GM20000 (cell line): ENCODE results near the gene MAN1A1.
"Not testable (repeated sequence)": the region's sequence is repeated elsewhere in the genome, so short reads cannot be mapped to it uniquely, and the experiment has no call there.

Experiments
- DNase-seq: peaks from one replicate; pipeline ENCODE4 v3.0.0; 2012; ENCODE audit warnings: low spot score
- TF ChIP-seq, protein P1 (sequence below): IDR thresholded peaks from 2 replicates; pipeline ENCODE4 v1.5.1; 2012; ENCODE audit warnings: mild to moderate bottlenecking, control low read depth; ENCODE audit errors: extremely low read depth, missing control alignments

MAN1A1 gene

DNA sequence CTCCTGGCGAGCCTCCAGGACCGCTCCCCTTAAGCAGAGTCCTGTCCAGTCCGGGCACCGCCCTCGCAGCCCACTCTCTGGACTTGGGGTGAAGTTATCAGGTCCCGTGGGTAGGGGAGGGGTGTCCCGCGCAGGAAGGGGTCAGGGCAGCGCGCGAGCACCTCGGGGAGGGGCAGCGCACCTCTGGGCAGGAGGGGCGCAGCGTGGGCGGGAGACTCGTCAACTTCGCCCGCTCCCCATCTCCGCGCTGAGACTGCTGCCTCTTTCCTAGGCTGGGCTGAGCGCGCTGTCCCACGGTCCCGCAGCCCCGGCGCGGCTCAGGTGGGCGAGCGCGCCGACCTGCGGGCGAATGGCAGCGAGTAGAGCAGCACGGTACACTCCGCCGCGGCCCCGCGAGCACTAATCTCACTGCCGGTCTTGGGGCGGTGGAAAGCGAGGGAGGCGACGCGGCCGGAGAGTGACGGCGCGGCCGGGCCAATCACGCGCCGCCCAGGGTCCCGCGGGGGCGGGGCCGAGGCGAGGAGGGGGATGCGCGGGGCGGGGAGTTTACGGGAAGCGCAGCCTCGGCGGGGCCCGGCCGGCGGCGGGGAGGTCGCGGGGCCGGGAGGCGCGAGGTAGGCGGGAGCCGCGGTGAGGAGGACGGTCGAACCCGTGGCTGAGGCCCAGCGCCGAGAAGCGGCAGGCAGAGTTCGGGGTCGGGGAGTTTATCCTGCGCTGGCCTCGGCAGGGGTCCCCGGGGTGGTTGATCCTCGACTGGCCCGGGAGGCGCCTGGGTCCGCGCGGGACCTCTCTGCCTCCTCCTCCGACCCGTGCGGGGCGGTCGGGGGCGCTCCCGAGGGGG is at the start of gene MAN1A1:
MAN1A1 (minus strand) TSS at position 401 of the 841 bp plus-strand sequence. CDS start 696 bp downstream, outside the sequence.
- TF ChIP-seq, protein P1, sequence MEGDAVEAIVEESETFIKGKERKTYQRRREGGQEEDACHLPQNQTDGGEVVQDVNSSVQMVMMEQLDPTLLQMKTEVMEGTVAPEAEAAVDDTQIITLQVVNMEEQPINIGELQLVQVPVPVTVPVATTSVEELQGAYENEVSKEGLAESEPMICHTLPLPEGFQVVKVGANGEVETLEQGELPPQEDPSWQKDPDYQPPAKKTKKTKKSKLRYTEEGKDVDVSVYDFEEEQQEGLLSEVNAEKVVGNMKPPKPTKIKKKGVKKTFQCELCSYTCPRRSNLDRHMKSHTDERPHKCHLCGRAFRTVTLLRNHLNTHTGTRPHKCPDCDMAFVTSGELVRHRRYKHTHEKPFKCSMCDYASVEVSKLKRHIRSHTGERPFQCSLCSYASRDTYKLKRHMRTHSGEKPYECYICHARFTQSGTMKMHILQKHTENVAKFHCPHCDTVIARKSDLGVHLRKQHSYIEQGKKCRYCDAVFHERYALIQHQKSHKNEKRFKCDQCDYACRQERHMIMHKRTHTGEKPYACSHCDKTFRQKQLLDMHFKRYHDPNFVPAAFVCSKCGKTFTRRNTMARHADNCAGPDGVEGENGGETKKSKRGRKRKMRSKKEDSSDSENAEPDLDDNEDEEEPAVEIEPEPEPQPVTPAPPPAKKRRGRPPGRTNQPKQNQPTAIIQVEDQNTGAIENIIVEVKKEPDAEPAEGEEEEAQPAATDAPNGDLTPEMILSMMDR = no peak
- DNase-seq = peak; percentile 99

DNA sequence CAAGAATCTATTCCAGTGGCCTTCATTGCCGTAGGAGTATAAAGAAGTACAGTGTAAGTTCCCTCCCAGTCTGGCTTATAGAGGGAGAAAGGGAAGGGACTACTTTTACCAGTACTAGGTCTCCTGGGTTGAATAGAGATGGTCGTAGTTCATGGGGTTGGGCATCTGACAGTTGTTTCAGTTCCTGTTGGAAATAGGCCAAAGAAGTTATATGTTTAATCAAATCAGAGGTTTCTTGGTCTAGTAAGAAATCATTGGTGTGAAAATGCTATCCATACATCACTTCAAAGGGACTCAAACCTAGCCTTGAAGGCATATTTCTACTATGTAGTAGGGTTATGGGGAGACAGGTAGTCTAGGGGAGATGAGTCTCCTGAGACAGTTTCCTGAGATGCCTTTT is 45.6 kb upstream of the MAN1A1 start:
- TF ChIP-seq, protein P1 = no peak
- no peak for DNase-seq

DNA sequence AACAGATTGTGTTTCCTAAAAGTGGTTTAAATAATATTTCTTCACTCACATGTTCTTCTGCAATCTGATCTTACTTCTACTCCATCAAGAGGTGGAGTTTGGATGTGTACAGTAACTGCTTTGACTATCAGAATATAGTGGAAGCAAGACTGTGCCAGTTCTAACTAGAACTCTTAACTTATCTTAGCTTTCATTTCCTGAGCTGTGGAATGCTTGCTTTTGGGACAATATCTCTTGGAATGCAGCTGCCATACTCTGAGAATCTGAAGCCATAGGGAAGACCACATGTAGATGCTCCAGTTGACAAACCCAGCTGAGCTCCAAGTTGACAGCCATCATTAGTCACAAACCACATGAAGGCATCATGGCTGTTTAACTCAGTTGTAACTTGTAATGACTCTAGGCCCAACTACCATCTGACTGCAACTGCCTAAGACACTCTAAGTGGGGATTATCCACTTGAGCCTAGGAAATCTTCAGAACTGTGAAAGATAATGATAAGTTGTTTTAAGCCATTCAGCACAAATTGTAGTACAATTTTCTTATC is 40.8 kb upstream of the MAN1A1 start:
- DNase-seq = no peak
- TF ChIP-seq, protein P1 = no peak

DNA sequence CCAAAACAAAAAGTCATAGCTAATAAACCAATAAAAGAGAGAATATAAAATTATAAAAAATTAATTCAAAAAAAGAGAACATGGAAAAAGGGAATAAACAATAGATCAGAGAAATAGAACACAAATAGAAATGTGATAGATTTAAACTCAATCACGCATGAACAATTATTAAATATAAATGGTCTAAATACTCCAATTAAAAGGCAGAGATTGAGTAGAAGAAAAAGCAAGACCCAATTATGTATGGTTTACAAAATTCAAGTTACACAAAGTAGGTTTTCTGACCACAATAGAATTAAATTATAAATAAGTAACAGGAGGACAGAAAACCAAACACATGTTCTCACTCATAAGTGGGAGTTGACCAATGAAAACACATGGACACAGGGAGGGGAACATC is 36.4 kb upstream of the MAN1A1 start:
- TF ChIP-seq, protein P1 = no peak

DNA sequence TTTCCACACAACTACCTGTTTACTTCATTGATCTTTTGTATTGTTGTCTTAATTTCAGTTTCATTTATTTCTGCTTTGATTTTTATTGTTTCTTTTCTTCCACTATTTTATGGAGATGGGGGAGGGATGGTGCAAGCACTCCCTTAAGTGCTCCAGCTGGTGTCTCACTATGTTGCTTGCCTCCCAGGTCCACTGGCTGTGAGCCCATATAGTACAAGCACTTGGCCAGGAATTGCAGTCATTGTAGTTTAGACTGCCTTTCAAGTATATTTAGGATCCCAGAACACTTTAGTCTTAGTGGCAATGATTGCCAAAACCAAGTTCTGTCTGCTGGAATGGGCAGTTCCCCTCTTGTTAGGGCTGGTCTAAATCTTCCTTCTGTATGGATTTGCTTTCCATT is 34.9 kb upstream of the MAN1A1 start:
- TF ChIP-seq, protein P1 = no peak
- DNase-seq = no peak

More for the DNA sequence above, 36.4 kb upstream of the MAN1A1 start:
- no peak for DNase-seq

DNA sequence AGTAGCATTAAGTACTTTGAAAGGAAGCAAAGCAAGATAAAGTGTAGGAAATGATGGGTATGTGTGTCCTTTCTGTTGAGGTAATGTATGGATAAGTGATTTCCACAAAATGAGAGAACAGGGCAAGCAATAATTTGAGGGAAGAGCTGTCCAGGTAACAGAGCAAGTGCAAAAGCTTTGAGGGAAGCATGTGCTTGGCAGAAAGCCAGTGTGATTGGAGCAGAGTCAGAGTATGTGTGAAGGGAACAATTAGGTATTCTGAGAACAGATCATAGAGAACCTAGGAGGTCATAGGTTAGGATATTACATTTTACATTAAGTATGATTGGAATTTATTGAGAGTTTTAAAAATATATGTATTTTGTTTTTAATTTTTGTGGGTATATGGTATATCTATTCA is 30.2 kb upstream of the MAN1A1 start:
- no peak for DNase-seq
- TF ChIP-seq, protein P1 = no peak

DNA sequence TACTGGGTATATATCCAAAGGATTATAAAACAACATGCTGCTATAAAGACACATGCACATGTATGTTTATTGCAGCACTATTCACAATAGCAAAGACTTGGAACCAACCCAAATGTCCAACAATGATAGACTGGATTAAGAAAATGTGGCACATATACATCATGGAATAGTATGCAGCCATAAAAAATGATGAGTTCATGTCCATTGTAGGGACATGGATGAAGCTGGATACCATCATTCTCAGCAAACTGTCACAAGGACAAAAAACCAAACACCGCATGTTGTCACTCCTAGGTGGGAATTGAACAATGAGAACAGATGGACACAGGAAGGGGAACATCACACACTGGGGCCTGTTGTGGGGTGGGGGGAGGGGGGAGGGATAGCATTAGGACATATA is 27.5 kb upstream of the MAN1A1 start:
- not testable (repeated sequence) for DNase-seq

DNA sequence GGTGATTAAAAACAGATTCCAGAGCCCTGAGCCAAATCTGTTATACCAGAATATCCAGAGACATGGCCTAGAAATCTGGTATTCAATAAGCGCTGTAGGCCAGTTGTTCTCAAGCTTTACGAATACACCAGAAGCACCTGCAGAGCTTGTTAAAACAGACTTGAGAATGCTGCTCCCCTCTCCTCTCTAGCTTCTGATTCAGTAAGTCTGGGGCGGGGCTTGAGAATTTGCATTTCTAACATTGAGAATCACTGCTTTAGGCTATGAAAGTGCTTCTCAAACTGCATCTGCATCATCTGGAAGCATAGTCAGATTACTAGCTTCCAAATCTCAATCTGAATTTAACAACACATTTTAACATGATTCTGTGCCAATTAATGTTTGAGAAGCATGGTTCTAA is 20.5 kb upstream of the MAN1A1 start:
- TF ChIP-seq, protein P1 = no peak
- no peak for DNase-seq
